Tibial nerve (tissue), 4 donors: ENCODE results near the gene ACAP1.

ENCODE experiments used
- CTCF ChIP-seq, 5 experiments: fragments of 200-600 bp in 3 of 5; fragments of 450-650 bp in 2 of 5; sonication (generic) in 3 of 5; IDR thresholded peaks; one replicate each; pipeline ENCODE4 v1.5.1; 2016 to 2019; ENCODE audit warnings: antibody characterized with exemption in 5 of 5, mild to moderate bottlenecking in 3 of 5, moderate library complexity in 2 of 5
- EP300 ChIP-seq, 2 donors: sonication (generic); formaldehyde crosslinking; IDR thresholded peaks; one replicate each; pipeline ENCODE4 v1.6.1; 2017; ENCODE audit warnings: antibody characterized with exemption in 2 of 2, mild to moderate bottlenecking in 1 of 2
- POLR2A ChIP-seq, 2 donors: fragments of 450-650 bp; IDR thresholded peaks; one replicate each; pipeline ENCODE4 v1.6.1; 2017; ENCODE audit warnings: antibody characterized with exemption in 2 of 2, mild to moderate bottlenecking in 2 of 2, moderate library complexity in 2 of 2

- TF ChIP-seq CTCF (IDR thresholded peaks at IDR 0.05) (no peak), EP300 (IDR thresholded peaks at IDR 0.05) (no peak), POLR2A (IDR thresholded peaks at IDR 0.05) (no peak)
These were observed 26.7 kb upstream of the ACAP1 start for GRCh38 chr17:7309628-7310027.
